NAMALWA (cell line): ENCODE measurements around the gene GINS2.
A peak's percentile ranks its signal among the peaks of the same experiment; 100 is the strongest.

ENCODE experiments used
- DNase-seq: peaks from one replicate; pipeline ENCODE4 v3.0.0-alpha.2; 2015; ENCODE audit warnings: low spot score

Gene GINS2

GRCh38 chr16:85689950-85690320 lies 1.2 kb upstream of the GINS2 start:
- DNase-seq, result no peak

DNA sequence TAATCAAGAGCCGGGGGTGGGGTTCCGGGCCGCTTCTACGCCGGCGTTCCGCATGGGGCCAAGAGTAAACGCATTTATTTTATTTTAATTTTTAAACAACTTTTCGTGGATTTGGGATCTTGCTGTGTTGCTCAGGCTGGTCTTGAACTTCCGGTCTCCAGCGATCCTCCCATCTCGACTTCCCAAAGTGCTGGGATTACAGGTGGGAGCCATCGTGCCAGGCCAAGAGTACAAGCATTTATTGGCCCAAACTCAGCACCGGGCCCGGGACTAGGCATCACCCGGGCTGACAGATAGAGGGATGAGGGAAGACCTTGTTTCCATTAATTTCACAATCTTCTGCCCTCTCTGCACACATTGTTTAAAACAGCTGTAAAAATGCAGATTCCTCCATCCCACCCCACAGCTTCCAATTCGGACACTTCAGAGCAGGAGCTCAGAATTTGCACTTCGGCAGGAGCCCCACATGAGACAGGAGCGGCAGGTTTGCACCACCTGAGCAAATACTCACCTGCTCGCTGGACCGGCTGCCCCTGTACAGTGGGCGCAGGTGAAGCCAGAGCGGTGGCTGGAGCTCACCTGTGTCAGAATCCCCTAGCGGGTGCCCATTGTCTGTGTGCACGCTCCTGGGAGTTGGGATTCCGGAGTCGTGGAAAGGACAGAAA lies 663 bp upstream of the GINS2 start:
- no peak for DNase-seq

- DNase-seq, result no peak
Measured at GRCh38 chr16:85687651-85688471, 893 bp downstream of the GINS2 start.

DNA sequence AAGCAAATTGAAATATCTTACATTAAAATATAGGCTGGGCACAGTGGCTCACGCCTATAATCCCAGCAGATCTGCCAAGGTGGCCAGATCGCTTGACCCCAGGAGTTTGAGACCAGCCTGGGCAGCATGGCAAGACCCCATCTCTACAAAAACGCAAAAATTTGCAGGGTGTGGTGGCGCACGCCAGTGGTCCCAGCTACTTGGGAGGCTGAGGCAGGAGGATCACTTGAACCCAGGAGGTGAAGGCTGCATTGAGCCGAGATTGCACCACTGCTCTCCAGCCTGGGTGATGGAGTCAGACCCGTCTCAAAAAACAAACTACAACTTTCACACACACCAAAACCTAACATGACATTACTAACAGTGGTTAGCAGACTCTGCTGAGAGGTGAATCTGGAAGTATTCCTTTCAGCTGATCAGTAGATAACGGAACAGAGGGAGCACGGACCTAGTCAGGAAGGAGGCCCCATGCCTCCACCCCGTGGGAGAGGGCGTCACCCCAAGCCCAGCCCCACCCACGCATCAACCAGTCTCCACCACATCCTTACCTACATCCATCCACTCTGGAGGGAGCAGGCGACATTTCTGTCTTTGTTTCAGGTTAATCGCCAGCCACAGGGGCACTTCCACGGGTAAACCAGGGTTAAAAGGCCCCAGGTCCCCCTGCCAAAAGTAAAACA lies 1.7 kb downstream of the GINS2 start:
- DNase-seq, result peak; percentile 40

GRCh38 chr16:85685251-85685650 lies 3.5 kb downstream of the GINS2 start:
- no peak for DNase-seq

- DNase-seq, result no peak
Measured at GRCh38 chr16:85683363-85683762, 5.4 kb downstream of the GINS2 start.

GRCh38 chr16:85682516-85682915 lies 6.2 kb downstream of the GINS2 start:
- DNase-seq, result no peak

DNA sequence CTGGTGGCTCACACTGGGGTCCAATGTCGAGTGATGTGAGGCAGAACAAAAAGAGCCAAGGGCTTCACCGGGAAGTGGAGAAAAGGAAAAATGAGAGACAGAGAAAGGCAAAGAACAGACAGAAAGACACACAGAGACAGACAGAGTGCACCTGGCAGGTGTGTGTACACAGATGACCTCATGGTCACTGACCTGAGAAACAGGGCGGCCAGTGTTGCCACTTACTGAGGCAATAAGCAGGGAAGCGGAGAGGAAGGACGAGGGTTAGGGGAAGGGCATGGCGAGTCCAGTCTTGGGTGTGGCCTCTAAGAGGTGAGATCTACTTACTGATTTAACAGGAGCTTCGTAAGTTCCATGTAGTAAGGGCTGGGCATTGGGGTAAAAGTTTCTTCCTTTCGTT lies 7.5 kb downstream of the GINS2 start:
- DNase-seq, result no peak

GRCh38 chr16:85680352-85680944 lies 8.3 kb downstream of the GINS2 start:
- DNase-seq, result no peak

DNA sequence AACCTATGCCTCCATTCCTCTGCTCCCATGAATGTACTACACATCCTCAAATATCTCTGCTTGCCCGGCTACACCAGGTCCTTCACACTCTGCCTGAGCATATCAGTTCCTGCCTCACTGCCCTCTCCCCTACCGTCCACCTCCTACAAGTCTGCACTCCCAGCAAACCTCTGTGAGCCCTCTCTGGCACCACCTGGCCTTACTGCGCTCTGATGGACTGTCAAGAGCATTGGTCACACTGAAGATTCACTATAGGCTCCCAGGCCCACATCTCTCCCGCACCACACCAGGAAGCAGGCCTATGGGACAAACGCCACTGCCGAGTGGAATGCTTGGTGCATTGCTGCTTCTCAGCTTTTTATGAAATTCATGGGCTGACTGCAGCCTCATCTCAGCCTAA lies 8.9 kb downstream of the GINS2 start:
- no peak for DNase-seq

DNA sequence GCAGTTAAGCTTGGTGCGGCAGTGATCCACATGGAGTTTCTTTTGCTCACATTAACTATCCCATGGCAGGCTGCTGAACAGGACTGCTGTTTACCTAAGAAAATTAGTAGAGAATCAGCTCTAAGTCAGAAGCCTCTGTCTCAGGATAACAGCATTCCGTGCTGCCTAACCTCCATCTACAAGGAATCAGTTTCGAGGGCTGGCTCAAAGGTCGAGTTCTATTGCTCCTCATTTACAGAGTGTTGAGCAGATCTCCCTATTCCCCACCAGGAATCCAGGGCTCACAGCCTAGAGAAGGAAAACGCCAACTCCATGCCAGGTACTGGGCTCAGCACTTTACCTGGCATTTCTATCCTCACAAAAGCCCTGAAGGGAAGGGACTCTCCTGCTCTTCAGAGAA lies 9.9 kb downstream of the GINS2 start:
- no peak for DNase-seq

DNA sequence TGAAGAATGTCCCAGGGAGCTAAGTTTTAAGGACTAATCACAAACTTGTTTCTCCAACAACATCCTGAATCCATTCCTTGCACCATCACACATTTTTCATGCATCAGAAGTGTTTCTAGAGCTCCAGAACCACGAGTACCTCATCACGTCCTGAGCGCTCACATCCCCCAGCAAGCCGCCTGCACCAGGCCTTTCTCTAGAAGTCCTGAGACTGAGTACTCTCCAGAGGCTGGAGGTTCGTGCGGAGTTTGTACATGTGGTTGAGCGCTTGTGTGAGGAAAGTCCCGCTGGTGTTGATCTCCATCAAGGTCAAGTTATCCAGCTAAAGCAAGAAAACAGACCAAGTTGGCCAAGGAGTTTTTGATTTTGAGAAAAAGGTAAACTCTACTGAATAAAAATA lies 10.7 kb downstream of the GINS2 start:
- no peak for DNase-seq

GRCh38 chr16:85677383-85677967 lies 11.3 kb downstream of the GINS2 start:
- no peak for DNase-seq

- no peak for DNase-seq
Measured at GRCh38 chr16:85676466-85676865, 12.3 kb downstream of the GINS2 start.

DNA sequence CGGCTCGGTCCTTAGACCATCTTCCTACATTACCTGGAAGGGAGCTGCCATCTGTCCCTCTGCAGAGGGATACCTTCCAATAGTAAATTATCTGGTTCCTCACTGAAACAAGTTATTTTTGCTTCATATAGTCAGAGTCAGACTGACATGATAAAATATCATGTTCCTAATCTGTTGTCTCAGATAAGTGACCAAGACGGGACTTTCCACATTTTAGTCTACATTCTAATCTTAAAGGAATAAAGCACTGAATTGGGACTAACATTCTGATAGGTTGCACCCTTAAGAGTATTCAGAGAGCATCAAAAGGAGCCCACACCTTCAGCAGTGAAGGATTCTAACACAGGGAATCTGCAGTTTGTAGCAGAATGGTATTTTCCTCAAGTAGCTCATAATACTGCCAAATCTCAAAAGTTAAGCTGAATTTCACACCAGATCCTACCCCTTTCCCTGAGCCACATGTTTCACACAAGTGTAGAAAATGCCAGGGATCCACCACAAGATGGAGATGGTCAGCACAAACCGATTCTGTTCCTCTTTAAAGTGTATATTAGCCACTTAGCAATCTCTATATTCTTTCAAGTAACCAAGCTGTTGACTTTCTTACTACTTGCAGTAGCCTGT lies 13.4 kb downstream of the GINS2 start:
- DNase-seq, result peak; percentile 61

DNA sequence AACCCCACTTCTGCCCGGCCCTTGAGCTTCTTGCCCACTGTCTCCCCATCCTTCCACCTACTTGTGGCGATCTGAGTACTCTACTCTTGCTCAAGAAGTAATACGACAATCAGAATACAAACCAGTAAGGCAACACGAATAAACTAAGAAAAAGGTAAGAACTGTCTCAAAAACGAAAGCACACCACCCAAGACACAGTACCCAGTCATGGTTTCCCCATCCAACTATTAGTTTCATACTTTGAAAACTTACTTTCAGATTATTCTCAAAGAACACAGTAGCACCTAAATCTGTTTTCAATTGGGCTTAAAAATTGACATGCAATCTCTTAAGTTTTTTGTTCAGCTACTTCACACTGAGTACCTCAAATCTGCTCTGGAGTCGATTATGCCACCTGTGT lies 13.9 kb downstream of the GINS2 start:
- DNase-seq, result no peak

DNA sequence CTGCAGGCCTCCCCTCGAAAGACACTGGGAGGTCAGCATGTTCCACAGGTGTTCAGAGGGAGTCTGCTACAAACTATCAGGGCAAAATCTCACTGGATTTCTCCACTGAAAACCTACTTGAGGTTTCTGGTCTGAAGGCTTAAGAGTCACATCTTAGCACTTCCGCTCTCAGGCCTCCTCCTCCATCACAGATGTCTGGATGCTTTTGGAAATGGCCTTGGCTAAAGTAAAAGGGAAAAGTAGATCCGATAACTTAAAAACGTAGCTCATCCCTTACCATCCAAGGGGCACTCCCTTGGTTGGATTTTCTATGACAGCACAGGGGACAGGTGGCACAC lies 14.4 kb downstream of the GINS2 start:
- DNase-seq, result no peak

DNA sequence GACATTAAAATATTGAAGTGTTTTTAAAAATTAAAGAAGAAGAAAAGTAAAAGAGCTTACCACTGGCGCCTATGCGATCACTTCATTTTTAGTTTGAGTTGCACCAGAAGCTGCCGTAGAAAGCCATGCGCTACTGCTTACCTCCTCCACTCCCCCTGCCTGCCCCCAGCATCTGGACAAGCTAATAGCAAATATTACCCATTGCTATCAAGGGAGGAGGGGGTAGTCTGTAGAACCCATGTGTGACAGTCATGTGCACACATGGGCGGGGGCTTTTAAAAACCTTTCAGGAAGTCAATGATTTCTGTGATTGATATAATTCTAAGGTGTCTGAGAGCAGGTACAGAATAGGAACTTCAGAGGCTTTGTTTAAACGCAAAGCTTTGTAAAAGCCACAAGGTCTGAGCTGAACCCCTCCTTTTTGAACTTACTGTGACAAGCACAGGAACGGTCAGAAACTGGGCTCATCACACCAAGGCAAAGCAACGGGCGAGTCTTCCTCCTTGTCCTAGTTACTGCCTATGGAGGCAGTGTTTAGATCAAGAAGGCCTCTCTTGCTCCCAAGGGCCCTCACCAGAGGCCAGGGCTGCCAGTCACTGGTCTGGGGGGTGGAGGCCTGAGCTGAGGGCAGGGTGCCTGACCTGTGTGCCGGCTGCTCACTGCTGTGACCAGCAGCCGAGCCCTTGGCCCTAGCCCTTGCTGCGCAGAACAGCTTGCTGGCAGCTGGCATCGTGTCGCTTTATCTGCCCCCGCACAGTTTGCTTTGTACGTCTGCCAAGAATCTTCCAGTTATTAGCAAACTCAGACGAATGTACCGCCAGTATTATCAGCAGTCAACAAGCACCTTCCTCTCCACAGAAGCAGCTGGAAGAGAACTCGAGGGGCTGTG lies 15.0 kb downstream of the GINS2 start:
- DNase-seq, result no peak

DNA sequence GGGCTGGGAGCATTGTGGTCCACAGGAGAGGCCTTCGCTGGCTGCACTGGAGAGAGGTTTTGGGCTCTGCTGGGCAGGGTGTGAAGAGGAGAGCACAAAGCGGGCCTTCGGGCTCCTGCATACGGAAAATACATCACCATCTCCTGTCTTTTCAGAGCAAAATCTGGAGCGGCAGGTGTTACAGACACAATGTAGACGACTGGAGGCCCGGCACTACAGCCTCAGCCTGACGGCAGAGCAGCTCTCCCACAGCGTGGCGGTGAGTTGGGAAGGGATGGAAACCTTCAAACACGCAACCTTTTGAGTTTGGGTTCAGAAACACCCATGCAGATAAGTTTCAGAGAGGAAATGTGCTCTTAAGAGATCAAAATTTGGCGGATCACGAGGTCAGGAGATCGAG lies 17.9 kb downstream of the GINS2 start:
- no peak for DNase-seq

DNA sequence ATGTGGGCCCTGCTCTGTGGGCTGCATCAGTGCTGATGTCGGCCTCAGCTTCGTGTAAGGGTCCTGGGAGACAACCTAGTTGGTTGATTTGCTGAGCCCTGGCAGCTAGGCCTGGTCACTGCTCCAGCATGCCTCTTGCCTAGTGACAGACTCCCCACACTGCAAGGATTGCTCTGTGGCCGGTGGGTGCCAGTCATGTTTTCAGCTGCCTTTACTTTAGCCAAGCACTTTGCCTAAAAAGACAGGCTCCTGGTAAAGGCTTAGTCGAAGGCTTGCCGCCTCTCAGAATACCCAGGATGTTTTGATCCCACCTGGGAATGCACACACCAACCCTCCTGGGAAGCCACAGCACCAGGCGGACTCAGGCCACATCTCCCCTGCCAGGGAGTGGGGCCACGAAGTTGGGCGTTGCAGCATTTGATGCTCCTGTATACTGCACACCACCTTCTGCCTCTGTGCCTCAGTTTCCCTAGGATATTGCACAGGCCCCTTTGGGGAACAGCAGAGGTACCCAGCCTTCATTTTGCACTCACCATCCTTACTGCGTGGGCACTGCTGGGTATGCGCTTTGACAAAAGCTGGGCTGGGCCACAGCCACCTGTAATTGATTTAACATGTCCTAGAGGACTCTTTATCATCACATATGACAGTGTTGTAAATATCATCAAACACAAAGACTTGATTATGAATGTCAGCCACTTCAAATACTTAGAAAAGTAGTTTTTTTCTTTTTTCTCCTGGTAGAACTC lies 19.9 kb downstream of the GINS2 start:
- DNase-seq, result no peak
